ENCODE measurements around the gene TGM3.
"Not testable (repeated sequence)": the region's sequence is repeated elsewhere in the genome, so short reads cannot be mapped to it uniquely, and the experiment has no call there.

DNA sequence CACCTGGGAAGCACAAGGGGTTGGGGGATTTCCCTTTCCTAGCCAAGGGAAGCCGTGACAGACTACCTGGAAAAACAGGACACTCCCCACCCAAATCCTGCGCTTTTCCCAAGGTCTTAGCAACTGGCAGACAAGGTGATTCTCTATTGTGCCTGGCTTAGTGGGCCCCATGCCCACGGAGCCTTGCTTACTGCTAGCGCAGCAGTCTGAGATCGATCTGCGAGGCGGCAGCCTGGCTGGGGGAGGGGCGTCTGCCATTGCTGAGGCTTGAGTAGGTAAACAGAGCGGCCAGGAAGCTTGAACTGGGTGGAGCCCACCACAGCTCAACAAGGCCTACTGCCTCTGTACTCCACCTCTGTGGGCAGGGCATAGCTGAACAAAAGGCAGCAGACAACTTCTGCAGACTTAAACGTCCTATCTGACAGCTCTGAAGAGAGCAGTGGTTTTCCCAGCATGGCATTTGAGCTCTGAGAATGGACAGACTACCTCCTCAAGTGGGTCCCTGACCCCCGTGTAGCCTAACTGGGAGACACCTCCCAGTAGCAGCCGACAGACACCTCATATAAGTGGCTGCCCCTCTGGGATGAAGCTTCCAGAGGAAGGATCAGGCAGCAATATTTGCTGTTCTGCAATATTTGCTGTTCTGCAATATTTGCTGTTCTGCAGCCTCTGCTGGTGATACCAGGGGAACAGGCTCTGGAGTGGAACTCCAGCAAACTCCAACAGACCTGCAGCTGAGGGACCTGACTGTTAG lies 31.0 kb upstream of the TGM3 start:
- TF ChIP-seq, protein P1, sequence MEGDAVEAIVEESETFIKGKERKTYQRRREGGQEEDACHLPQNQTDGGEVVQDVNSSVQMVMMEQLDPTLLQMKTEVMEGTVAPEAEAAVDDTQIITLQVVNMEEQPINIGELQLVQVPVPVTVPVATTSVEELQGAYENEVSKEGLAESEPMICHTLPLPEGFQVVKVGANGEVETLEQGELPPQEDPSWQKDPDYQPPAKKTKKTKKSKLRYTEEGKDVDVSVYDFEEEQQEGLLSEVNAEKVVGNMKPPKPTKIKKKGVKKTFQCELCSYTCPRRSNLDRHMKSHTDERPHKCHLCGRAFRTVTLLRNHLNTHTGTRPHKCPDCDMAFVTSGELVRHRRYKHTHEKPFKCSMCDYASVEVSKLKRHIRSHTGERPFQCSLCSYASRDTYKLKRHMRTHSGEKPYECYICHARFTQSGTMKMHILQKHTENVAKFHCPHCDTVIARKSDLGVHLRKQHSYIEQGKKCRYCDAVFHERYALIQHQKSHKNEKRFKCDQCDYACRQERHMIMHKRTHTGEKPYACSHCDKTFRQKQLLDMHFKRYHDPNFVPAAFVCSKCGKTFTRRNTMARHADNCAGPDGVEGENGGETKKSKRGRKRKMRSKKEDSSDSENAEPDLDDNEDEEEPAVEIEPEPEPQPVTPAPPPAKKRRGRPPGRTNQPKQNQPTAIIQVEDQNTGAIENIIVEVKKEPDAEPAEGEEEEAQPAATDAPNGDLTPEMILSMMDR (IDR thresholded peaks at IDR 0.05), result not testable (repeated sequence)
- not testable (repeated sequence) for TF ChIP-seq POLR2A (IDR thresholded peaks at IDR 0.05)
